HG03139 (cell line): ENCODE data around the gene CEP97.

Experiments
- ATAC-seq: cut with Tn5 transposase; IDR thresholded peaks from one replicate; pipeline ENCODE4 v1.9.1; 2021; ENCODE audit not compliant: unreplicated experiment

The CEP97 gene

DNA sequence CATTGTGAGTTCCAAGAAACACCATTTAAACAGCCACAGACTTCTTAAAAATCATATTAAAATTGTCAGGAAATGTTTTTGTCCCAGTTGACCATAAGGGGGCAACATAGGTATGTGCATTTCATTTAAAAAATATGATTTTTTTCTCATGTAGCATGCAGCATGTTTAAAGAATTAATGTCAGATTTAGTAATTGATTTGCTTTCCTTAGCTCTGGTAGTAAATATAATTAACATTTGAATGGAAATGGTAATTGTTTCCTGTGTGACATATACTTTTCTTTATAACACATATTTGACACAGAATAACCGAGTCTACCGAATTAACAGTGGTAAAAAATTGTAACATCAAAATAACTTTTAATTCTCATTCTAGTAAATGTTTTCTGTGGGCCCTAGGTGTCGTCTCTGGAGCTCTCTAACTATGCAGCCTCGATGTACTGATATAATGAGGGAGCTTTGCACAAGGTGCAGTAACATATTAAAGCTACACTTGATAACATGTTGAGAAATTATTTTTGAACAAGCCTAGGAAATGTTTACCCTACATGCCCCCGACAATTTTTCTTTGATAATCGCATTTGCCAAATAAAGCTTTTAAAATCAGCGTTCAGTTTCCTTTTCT lies 89.5 kb downstream of the CEP97 start:
- ATAC-seq, result no peak

DNA sequence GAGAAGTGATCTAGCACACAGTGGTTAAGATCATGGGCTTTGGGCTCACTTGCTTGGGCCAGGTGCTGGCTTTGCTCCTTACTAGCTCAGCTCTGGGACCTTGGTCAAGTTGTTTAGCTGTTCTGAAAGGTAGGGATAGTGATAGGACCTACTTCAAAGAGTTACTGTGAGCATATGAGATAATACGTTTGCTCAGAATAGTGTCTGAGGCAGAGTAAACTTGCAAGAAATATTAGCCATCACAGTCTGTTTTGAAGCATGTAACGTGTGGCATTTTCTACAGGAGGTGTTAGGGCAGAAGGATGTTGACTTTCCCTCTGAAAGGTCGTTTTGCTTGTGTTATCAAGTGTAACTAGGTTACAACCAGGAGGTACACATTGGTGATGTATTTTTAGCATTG lies 90.4 kb downstream of the CEP97 start:
- no peak for ATAC-seq

DNA sequence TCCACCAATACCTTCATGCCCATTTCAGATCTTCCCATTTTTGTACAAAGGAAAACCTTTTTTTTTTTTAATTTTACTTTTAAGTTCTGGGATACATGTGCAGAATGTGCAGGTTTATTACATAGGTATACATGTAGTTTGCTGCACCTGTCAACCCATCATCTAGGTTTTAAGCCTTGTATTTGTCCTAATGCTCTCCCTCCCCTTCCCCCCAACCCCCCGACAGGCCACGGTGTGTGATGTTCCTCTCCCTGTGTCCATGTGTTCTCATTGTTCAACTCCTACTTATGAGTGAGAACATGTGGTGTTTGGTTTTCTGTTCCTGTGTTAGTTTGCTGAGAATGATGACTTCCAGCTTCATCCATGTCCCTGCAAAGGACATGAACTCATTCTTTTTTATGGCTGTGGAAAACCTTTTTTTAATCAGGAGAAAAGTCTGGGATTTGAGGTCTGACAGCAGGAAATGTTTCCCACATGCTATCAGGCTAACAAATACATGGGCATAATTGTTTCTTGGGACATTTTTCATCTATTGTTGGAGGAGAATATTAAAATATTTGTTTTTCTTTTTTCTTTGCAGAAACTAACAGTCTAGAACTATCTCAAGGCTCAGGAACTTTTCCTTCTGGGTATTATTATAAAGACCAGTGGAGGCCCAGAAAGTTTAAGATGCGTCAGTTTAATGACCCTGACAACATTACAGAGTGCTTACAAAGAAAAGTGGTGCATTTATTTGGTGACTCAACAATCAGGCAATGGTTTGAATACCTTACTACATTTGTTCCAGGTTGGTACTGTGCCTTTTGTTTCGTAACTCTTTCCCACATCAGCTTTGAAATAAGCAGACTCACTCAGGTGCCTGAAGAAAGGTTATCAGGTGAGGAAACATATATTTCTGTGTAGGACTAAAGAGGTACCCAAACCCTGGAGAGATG lies 92.1 kb downstream of the CEP97 start:
- ATAC-seq, result no peak

DNA sequence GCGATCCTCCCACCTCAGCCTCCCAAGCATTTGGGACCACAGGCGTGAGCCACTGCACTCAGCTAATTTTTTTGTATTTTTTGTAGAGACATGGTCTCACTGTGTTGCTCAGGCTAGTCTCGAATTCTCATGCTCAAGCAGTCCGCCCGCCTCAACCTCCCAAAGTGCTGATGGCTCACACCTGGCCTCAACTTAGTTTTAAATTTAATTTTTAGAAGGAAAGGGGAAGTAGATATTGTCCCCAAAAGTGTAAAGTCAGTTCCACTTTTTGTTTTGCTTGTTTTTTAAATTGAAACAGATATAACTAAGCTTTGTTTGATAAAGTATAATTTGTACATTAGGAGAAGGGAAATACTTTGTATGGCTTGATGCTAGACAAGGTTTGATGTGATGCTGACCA lies 93.6 kb downstream of the CEP97 start:
- no peak for ATAC-seq

DNA sequence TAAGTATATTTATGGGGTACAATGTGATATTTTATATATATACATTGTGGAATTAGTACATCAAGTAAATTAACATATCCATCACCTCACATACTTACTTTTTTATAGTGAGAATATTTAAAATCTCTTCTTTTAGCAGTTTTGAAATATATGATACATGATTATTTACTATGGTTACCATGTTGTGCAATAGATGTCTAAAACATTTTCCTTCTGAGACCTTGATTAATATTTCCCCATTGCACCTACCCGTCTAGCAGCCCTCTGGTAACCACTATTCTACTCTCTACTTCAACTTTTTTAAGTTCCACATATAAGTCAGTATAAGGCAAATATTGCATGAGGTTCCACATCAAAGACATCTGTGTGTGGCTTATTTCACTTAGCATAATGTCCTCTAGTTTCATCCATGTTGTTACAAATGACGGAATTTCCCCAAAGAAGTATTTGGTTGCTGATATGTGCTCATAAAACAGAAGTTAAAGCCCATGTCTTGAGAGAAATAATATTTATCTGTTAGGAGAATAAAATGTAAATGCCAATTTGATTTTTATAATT lies 95.3 kb downstream of the CEP97 start:
- ATAC-seq, result no peak
